ENCODE data around the gene ZNF775.

ZNF775 gene

DNA sequence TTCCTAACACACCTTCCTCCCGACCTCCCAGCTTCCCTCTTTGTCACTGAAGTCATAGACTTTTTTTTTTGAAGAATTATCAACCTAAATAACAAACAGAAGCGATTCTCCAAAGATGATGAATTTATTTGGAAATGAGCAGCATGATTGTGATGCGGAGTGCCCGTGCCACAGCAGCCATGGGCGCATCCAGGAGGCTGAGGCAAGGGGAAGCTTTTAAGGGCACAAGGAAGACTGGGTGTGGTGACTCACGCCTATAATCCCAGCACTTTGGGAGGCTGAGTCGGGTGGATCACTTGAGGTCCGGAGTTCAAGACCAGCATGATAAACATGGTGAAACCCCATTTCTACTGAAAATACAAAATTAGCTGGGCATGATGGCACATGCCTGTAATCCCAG is 55.1 kb downstream of the ZNF775 start:
- DNase-seq (ENCODE audit: low read depth in 2 of 3, low spot score in 2 of 3) = no peak

DNA sequence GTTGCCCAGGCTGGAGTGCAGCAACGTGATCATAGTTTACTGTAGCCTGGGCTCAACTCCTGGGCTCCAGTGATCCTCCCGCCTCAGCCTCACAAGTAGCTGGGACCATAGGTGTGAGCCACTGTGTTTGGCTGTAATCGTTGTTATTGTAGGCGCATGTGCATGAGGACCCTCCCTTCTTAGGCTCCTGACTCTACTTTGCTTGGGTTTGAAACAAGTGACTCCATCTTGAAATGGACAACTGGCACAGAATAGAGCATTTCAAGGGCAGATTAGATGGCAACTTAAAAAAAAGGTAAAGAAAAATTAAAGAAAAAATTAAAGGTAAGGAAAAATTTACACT is 55.9 kb downstream of the ZNF775 start:
- DNase-seq (ENCODE audit: low read depth in 2 of 3, low spot score in 2 of 3) = no peak

DNA sequence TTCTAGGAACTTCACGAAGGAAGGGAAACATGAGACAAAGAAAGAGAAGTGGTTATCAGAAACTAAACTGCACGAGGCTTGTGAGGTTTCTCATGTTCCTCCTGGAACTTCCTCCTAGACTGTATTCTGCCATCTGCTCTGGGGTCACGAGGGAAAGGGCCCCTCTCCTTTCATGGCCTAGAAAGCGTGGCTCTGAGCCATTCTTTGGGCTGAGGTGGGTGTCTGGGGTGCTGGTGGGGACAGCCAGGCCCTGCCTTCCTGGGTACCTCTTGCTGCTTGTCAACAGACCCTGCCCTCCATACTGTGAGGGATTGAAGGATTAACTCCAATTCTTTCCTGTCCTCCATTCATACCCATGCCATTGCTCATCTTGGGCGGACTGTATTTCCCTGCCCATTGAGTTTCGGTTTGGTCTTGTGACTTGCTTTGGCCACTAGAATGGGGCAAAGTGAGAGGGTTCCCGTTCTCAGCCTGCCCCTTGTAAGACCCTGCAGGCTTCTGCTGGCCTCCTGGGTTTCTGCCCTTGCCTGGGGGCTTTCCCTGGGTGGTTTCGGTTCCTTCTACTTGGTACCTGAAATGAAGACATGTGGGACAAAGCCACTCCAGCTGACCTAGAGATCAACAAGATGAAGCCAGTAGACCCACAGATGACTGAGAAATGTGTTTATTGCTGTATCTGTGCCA is 56.4 kb downstream of the ZNF775 start:
- DNase-seq (ENCODE audit: low read depth in 2 of 3, low spot score in 2 of 3) = no peak

DNA sequence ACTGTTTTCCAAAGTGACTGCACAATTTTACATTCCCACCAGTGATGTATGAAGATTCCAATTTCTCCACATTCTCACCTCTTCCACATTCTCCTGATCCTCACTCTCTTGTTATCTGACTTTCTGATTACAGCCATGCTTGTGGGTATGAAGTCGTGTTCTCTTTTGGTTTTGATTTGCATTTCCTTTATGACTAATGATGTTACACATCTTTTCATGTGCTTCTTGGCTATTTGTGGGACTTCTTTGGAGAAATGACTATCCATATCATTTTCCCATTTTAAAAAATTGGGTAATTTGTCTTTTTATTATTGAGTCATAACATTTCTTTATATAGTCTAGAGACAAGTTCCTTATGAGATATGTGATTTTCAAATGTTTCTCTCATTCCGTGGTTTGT is 60.8 kb downstream of the ZNF775 start:
- no peak for DNase-seq (ENCODE audit: low read depth in 2 of 3, low spot score in 2 of 3)

DNA sequence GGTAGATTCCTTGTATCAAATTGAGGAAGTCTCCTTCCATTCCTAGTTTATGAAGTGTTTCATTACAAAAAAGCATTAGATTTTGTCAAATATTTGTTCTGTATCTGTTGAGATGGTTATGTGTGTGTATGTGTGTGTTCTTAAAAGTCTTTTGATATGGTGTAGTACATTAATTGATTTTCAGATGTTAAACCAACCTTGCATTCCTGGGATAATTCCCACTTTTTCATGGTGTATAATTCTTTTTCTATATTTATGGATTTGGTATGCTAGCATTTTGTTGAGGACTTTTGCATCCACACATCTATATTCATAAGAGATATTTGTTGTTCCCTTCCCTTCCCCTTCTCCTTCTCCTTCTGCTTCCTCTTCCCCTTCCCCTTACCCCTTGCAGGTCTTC is 62.4 kb downstream of the ZNF775 start:
- no peak for DNase-seq (ENCODE audit: low read depth in 2 of 3, low spot score in 2 of 3)

DNA sequence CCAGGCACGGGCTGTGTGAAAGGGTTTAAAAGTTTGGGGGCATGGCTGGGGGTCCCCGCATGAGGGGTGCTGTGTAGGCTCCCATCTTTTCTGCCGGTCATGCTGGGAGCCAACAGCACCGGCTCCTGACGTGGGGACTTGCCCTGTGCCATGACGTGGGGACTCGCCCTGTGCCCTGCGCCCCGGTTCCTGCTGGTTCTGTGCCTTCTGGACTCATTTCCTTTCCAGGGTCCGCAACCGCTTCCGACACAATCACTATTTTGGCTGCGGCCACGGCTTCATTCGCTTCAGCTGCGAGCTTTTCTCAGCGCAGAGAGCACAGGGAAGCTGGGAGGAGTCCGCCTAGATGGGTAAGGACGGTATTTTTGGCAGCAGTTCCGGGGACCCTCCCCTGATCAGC is 63.7 kb downstream of the ZNF775 start:
- DNase-seq (ENCODE audit: low read depth in 2 of 3, low spot score in 2 of 3) = no peak

DNA sequence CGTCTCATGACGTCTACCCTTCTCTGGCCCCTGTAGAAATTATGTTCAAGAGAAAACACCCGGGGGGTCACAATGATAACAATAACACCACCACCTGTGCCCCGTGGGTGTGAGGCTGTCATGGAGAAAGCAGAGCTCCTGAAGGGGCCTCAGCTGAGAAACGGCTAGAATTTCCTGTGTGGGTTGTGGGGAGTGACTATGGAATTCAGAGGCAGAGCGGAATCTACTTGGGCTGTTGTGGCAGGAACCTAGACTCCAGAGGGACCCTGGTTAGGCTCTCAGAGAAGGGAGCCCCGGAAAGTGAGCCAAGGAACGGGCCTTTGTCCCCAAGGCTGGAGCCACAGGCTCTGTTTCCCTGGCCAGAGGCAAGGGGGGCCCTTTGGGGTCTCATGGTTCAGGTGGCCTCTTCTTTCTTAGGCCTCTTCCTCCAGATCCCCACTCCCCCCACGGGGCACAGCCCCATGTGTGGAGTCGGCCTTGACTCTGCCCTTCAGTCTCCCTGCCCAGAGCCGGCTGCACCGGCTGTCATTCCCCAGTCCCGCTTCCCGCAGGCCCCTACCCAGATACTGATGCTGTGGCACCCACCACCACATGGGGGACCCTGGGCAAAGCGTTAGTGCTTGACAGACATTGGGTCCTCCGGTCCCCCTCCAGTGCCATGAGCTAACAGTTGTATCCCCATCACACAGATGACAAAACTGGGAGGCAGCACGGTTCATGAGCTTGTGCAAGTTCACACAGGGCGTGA is 64.8 kb downstream of the ZNF775 start:
- DNase-seq (ENCODE audit: low read depth in 2 of 3, low spot score in 2 of 3) = no peak

DNA sequence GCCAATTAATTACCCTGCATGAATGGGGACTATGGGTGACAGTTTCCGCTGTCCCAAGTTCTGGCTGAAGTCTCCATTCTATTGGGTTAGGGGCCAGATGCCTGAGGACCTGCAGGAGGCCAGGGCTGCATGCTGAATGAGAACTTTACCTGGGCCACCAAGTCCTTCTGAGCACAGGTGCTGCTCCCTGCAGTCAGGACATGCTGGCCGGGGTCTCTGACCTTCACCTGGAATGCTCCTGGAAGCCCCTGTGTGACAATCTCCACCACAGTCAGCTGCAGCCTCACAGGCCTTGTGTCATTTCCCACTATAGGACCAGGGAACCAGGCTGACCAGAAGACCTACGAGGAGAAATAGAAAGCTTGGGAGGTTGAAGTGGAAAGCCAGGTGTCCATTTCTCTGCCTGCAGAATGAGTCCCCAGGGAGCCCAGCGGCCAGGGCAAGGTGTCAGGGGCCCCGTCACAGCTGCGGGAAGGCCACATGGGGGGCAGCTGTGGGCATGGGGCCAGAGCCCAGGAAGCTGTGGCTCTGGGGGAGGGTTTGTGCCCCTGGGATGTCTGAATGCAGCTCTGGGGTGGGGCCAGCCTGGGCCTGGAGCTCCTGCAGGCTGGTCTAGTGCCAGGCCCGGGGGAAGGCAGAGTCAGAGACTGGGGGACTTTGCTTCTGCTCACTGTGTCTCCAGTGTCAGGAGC is 65.7 kb downstream of the ZNF775 start:
- no peak for DNase-seq (ENCODE audit: low read depth in 2 of 3, low spot score in 2 of 3)

DNA sequence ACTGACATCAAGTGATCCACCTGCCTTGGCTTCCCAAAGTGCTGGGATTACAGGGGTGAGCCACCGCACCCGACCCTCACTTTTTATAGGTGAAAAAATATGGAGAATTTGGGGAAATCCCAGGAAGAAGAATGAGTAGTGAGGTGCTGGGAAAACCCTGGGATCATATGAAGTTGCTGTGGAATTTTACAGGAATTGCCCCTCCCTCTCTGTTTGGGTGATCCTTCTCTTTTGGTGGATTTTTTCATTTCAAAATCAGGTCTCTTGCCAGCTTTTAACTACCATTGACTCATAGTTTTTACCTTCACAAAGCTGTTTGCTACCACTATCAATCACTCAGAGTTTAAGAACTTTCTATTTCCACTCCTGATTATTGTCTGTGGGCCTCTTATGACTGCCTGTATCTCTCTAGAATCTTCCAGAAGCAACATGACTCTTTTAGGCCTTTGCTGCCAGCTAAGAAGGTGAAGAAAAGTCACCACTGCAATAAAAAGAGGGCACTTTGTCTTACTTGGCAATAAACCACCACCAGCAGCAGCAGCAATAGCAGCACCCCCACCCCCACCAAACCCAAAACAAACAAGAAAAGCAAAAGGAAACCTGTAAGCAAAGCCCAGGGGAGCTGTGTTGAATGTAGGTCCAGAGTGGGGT is 67.3 kb downstream of the ZNF775 start:
- no peak for DNase-seq (ENCODE audit: low read depth in 2 of 3, low spot score in 2 of 3)
